GM06990 (cell line): ENCODE data around the gene ADAM15.

Experiments
- DNase-seq: peaks from one replicate; pipeline ENCODE4 v3.0.0-alpha.2; 2011; ENCODE audit not compliant: insufficient read length; ENCODE audit errors: extremely low read depth
- H3K27me3 ChIP-seq: replicated peaks from 2 replicates; pipeline ENCODE4 v1.6.0; 2011; ENCODE audit warnings: low read length; ENCODE audit not compliant: control insufficient read depth, insufficient read depth
- H3K36me3 ChIP-seq: 2 replicates; pipeline ENCODE4 v1.5.1; 2011; ENCODE audit warnings: low read length; ENCODE audit not compliant: control insufficient read depth, insufficient read depth
- H3K4me3 ChIP-seq: replicated peaks from 2 replicates; pipeline ENCODE4 v1.5.1; 2011; ENCODE audit warnings: low read depth, mild to moderate bottlenecking, control low read depth, low read length
- TF ChIP-seq, protein P1 (sequence below): IDR thresholded peaks from 2 replicates; pipeline ENCODE4 v1.5.1; 2011; ENCODE audit warnings: low read length, control low read depth, mild to moderate bottlenecking, inconsistent platforms; ENCODE audit not compliant: insufficient read depth, poor library complexity, severe bottlenecking

ADAM15 gene

DNA sequence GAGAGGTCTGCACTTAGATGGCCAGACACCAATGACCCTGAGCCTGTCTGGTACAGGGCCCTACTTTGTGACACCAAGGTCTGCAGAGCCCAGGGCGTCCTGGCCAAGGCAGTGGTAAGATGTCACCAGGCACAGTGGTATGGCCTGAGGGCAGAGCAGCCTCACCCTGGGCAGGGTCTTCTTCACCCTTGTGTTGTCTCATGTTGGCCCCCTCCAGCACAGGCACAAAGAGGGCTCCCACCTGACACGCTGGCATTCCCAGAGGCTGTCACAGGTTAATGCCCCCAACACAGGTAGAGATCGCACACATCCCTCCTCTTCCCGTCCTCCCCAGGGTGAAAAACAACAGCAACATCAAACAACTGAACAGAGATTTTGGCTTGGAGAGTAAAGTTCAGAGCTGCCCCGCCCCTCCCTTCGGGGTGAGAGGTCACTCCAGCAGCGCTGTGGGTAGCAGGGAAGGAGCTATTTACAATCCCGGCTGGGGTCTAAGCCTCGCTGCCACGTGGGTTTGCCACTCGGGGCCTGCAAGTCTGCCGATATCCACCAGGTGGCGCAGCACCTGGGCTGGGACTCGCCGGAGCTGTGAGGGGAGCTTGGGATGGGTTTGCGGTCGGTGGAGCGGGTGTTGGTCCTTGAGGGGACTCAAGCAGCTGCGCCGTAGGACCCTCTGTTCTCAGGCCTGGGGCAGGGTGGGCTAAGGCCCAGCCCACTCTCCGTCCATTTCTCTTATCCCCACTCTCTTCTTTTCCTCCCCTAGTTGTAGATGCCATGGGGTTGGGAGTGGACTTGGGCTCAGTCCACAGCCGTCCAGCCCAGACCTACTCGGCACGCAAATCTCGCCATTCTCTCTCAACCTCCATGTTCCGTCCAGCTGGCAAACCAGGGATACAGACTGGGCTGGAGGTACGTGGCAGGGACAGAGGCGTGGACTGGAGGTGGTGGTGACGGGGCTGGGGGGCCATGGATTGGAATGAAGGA lies 40.2 kb downstream of the ADAM15 start:
- DNase-seq: peak; percentile 73
- Histone ChIP-seq H3K4me3 (no peak overlapping the region), H3K36me3 (no peaks in the 10 kb centered on the region), H3K27me3 (peaks cover 1% of the 10 kb centered on the region)
- TF ChIP-seq, protein P1, sequence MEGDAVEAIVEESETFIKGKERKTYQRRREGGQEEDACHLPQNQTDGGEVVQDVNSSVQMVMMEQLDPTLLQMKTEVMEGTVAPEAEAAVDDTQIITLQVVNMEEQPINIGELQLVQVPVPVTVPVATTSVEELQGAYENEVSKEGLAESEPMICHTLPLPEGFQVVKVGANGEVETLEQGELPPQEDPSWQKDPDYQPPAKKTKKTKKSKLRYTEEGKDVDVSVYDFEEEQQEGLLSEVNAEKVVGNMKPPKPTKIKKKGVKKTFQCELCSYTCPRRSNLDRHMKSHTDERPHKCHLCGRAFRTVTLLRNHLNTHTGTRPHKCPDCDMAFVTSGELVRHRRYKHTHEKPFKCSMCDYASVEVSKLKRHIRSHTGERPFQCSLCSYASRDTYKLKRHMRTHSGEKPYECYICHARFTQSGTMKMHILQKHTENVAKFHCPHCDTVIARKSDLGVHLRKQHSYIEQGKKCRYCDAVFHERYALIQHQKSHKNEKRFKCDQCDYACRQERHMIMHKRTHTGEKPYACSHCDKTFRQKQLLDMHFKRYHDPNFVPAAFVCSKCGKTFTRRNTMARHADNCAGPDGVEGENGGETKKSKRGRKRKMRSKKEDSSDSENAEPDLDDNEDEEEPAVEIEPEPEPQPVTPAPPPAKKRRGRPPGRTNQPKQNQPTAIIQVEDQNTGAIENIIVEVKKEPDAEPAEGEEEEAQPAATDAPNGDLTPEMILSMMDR: peak; percentile 97

DNA sequence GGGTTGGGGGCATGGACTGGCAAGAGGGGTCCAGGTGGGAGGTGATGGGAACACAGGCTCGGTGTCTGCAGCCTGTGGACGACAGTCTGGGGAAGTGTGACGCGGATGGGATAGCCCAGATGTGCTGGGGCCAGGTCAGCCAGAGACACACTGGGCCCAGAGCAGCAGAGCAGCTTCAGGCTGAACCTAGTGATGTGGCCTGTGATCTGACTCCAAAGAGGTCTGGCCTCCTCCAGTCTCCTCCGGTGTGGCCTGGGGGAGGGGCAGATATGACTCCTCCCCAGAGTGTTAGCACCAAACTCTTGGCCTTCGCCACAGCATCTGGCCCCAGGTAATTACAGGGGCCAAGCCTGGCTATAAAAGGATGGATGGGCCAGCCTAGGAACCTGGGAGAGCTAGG lies 41.0 kb downstream of the ADAM15 start:
- DNase-seq: no peak
- Histone ChIP-seq H3K27me3 (peaks cover 1% of the 10 kb centered on the region), H3K4me3 (no peak overlapping the region), H3K36me3 (no peaks in the 10 kb centered on the region)
- TF ChIP-seq, protein P1: no peak

DNA sequence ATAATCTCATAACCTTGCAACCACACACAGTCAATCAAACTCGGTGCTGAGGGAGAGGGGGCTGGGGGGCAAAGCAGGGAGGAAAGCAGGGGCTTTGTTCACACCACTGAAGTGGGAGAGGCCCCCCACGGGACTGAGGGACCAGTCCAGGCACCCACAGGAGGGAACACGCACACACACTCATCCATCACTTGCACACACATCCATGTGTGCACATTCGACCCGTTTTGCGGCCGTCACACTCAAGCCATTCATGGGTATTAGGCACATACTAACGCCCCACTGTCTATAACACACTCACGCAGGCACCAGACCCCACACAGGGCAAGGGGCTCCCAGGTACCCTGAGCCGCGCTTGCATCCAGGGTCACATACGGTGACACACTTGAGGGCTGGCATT lies 41.5 kb downstream of the ADAM15 start:
- Histone ChIP-seq H3K27me3 (peaks cover 1% of the 10 kb centered on the region), H3K36me3 (no peaks in the 10 kb centered on the region), H3K4me3 (no peak overlapping the region)
- TF ChIP-seq, protein P1: no peak
- DNase-seq: no peak

DNA sequence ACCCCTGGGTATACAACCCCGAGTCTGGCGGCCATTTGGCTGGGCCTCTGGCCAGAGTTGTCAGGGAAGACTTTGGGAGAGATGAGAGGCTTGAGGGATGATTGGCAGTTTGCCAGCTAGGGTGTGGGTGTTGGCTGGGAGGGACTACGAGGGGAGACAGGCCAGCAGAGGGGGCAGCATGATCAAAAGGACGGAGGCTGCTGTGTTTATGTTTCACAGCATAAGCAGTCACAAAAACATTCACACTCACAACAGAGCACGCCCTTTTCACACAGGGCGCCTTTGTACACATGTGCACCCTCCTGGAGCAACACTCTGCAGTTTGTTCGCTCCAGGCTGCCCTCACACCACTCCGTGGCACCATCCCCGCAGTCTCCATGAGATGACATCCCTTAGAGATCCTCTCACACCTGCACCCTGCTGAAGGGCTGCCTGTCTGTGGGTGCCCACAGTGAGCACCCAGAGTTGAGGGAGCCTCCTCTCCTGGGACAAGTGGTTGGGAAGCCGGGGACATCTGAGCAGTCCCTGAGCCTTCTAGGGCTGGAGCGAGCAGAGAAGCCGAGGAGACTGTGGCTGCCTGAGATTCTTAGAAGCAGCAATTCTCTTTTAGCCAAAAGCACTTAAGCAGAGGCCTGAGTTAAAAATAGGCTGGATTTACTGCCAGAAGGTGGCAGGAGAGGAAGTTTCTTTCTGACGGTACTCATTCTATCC lies 43.0 kb downstream of the ADAM15 start:
- H3K4me3 ChIP-seq: no peak overlapping the region
- DNase-seq: no peak
- no peaks in the 10 kb centered on the region for H3K36me3 ChIP-seq
- TF ChIP-seq, protein P1: peak; percentile 28
- peaks cover 1% of the 10 kb centered on the region for H3K27me3 ChIP-seq

DNA sequence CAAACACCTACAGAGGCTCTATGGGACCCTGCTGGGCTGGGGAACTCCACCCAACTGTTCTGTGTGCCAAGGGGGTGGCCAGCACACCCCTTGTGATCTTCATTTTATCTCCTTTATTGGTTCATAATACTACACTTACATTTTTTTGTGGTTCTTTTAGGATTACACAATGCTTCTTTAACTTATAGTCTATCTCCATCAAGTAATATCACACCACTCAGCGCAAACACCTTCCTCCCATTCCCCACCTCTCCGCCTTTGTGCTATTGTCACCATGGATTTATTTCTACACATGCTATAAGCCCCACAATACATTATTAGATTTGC lies 43.5 kb downstream of the ADAM15 start:
- Histone ChIP-seq H3K27me3 (peaks cover 1% of the 10 kb centered on the region), H3K4me3 (no peak overlapping the region), H3K36me3 (no peaks in the 10 kb centered on the region)
- no peak for DNase-seq
- TF ChIP-seq, protein P1: no peak
